Keratinocyte (primary cell): ENCODE results near the gene TOP1. TPM values are rescaled to one million over a fixed set of nuclear protein-coding genes. Genes with fewer than 3 reads are reported as not detected.
"Not testable (repeated sequence)": the region's sequence is repeated elsewhere in the genome, so short reads cannot be mapped to it uniquely, and the experiment has no call there.

ENCODE experiments used
- DNase-seq: peaks from one replicate; pipeline ENCODE4 v3.0.0-alpha.2; 2011; ENCODE audit warnings: low read depth, missing footprints, low spot score
- FAIRE-seq: peaks from 2 replicates; lab custom pipeline; 2011; peaks lifted over from hg19 to GRCh38; lab: Jason Lieb, UNC
- H2AFZ ChIP-seq: 2 replicates; pipeline ENCODE4 v1.6.0; 2012; ENCODE audit warnings: low read length, control low read depth, inconsistent platforms; ENCODE audit not compliant: control insufficient read depth
- H3K27ac ChIP-seq: 2 replicates; pipeline ENCODE4 v1.5.1; 2011; ENCODE audit warnings: low read length; ENCODE audit not compliant: control insufficient read depth, insufficient read depth
- H3K27me3 ChIP-seq: 3 replicates; pipeline ENCODE4 v1.6.0; 2011; ENCODE audit warnings: low read length; ENCODE audit not compliant: control insufficient read depth, insufficient read depth; ENCODE audit errors: extremely low read depth
- H3K36me3 ChIP-seq, 2 experiments: 2 replicates in 1 of 2; 3 replicates in 1 of 2; pipeline ENCODE4 v1.5.1; 2011; ENCODE audit warnings: low read length in 2 of 2, mild to moderate bottlenecking in 1 of 2; ENCODE audit not compliant: control insufficient read depth in 2 of 2, insufficient read depth in 2 of 2; ENCODE audit errors: extremely low read depth in 1 of 2
- H3K4me1 ChIP-seq: 3 replicates; pipeline ENCODE4 v1.5.1; 2011; ENCODE audit warnings: low read length; ENCODE audit not compliant: control insufficient read depth, insufficient read depth; ENCODE audit errors: extremely low read depth
- H3K4me2 ChIP-seq: 3 replicates; pipeline ENCODE4 v1.6.0; 2011; ENCODE audit warnings: low read depth, low read length; ENCODE audit not compliant: control insufficient read depth, insufficient read depth; ENCODE audit errors: extremely low read depth
- H3K4me3 ChIP-seq, 3 experiments: fragments of 200-600 bp in 1 of 3; sonication (generic) in 1 of 3; 2 replicates in 2 of 3; 3 replicates in 1 of 3; pipeline ENCODE4 v1.5.1; 2011 to 2016; ENCODE audit warnings: low read length in 3 of 3, mild to moderate bottlenecking in 3 of 3, control low read depth in 2 of 3, inconsistent platforms in 1 of 3, low read depth in 1 of 3, mixed read lengths in 1 of 3, mixed run types in 1 of 3, moderate library complexity in 1 of 3; ENCODE audit not compliant: control insufficient read depth in 2 of 3, insufficient read depth in 2 of 3; ENCODE audit errors: extremely low read depth in 1 of 3
- H3K79me2 ChIP-seq: 2 replicates; pipeline ENCODE4 v1.6.0; 2012; ENCODE audit warnings: low read length; ENCODE audit not compliant: control insufficient read depth, insufficient read depth
- H3K9ac ChIP-seq: 3 replicates; pipeline ENCODE4 v1.6.0; 2011; ENCODE audit warnings: low read length; ENCODE audit not compliant: control insufficient read depth, insufficient read depth; ENCODE audit errors: extremely low read depth
- H3K9me1 ChIP-seq: 3 replicates; pipeline ENCODE4 v1.6.0; 2011; ENCODE audit warnings: low read length; ENCODE audit not compliant: control insufficient read depth, insufficient read depth; ENCODE audit errors: extremely low read depth
- H3K9me3 ChIP-seq: 2 replicates; pipeline ENCODE4 v1.5.1; 2012; ENCODE audit warnings: low read depth, low read length; ENCODE audit not compliant: control insufficient read depth
- H4K20me1 ChIP-seq: 3 replicates; pipeline ENCODE4 v1.6.0; 2011; ENCODE audit warnings: low read length; ENCODE audit not compliant: control insufficient read depth, insufficient read depth; ENCODE audit errors: extremely low read depth
- CTCF ChIP-seq, 3 experiments: IDR thresholded peaks in 1 of 3; conservative IDR thresholded peaks in 1 of 3; optimal IDR thresholded peaks in 1 of 3; 2 replicates in 2 of 3; 3 replicates in 1 of 3; pipeline versions ENCODE3 to v1.5.1; 2011; ENCODE audit warnings: low read length in 3 of 3, mild to moderate bottlenecking in 3 of 3, moderate library complexity in 2 of 3, control low read depth in 1 of 3, inconsistent platforms in 1 of 3; ENCODE audit not compliant: insufficient read depth in 2 of 3; ENCODE audit errors: extremely low read depth in 1 of 3
- EZH2 ChIP-seq: IDR thresholded peaks from one replicate; pipeline ENCODE4 v1.6.1; 2012; ENCODE audit warnings: inconsistent platforms, mild to moderate bottlenecking, low read length, moderate library complexity
- dilution Hi-C: fragments of 300-500 bp; cut with MboI; formaldehyde crosslinking; loops from one replicate; pipeline ENCODE4 v1.7.0; 2020; ENCODE audit warnings: low sequenced_read_pairs; ENCODE audit not compliant: extremely low pct_ligation_motif_present
- polyA plus RNA-seq, 5 experiments: library from polyadenylated mRNA; depleted of rRNA in 3 of 5; stranded (reverse) in 3 of 5; stranded (forward) in 1 of 5; unstranded in 1 of 5; fragments of >200 nt; gene quantifications; 1 replicate in 1 of 5; 2 replicates in 3 of 5; 3 replicates in 1 of 5; pipeline versions ENCODE4 v1.2.1 to v1.2.3, GENCODE V29; 2011 to 2012; ENCODE audit warnings: missing spikeins in 2 of 5, low read depth in 1 of 5, low replicate concordance in 1 of 5

Gene TOP1
- polyA plus RNA-seq, 1 donor (not counting 4 experiments of a cell fraction or from before 2014, with no cell fraction given), result 25.2 TPM

- Histone ChIP-seq H2AFZ (no peak overlapping the region), H3K4me3 (no peak overlapping the region), H3K79me2 (no peaks in the 10 kb centered on the region), H3K27me3 (no peaks in the 10 kb centered on the region), H3K27ac (no peak overlapping the region), H3K4me1 (no peaks in the 10 kb centered on the region), H3K9me1 (no peaks in the 10 kb centered on the region), H3K4me2 (no peak overlapping the region), H3K36me3 (peaks cover 31 to 36% of the 10 kb centered on the region in 2 experiments), H4K20me1 (no peaks in the 10 kb centered on the region), H3K9me3 (no peaks in the 10 kb centered on the region), H3K9ac (no peak overlapping the region)
- no peak for DNase-seq
- no peak for FAIRE-seq
- dilution Hi-C loops, result no loop called here
- TF ChIP-seq CTCF (optimal IDR thresholded peaks at IDR 0.05 in 1 of 3, IDR thresholded peaks at IDR 0.05 in 1 of 3, conservative IDR thresholded peaks at IDR 0.05 in 1 of 3; ENCODE audit: extremely low read depth in 1 of 3, insufficient read depth in 2 of 3, low read length in 3 of 3) (no peak), EZH2 (no peak)
Observed at GRCh38 chr20:41126719-41127118, 98.1 kb downstream of the TOP1 start.

- H3K4me1 ChIP-seq, H3K27ac ChIP-seq, H4K20me1 ChIP-seq, DNase-seq, H3K9me3 ChIP-seq, FAIRE-seq, H3K9me1 ChIP-seq, dilution Hi-C loops, H3K9ac ChIP-seq, H3K79me2 ChIP-seq, H3K27me3 ChIP-seq, H3K4me3 ChIP-seq, H2AFZ ChIP-seq, H3K4me2 ChIP-seq: not testable (repeated sequence)
- H3K36me3 ChIP-seq, result peaks cover 18 to 22% of the 10 kb centered on the region in 2 experiments
Observed at GRCh38 chr20:41128317-41128716, 99.7 kb downstream of the TOP1 start.
